ENCODE results near the gene ZNF263.

- peak; percentile 23 to 68 for TF ChIP-seq POLR2A (IDR thresholded peaks at IDR 0.05)
- no peak for TF ChIP-seq CTCF (IDR thresholded peaks at IDR 0.05)
- TF ChIP-seq EP300 (IDR thresholded peaks at IDR 0.05): peak in 1 of 4 donors; percentile 28
Observed at GRCh38 chr16:3282730-3283542, at the start of gene ZNF263.
